ENCODE results near the gene ELOB. TPM values are rescaled to one million over a fixed set of nuclear protein-coding genes. Genes with fewer than 3 reads are reported as not detected.

Gene ELOB
- total RNA-seq, 1 experiment from 2014 or later: 259 TPM

DNA sequence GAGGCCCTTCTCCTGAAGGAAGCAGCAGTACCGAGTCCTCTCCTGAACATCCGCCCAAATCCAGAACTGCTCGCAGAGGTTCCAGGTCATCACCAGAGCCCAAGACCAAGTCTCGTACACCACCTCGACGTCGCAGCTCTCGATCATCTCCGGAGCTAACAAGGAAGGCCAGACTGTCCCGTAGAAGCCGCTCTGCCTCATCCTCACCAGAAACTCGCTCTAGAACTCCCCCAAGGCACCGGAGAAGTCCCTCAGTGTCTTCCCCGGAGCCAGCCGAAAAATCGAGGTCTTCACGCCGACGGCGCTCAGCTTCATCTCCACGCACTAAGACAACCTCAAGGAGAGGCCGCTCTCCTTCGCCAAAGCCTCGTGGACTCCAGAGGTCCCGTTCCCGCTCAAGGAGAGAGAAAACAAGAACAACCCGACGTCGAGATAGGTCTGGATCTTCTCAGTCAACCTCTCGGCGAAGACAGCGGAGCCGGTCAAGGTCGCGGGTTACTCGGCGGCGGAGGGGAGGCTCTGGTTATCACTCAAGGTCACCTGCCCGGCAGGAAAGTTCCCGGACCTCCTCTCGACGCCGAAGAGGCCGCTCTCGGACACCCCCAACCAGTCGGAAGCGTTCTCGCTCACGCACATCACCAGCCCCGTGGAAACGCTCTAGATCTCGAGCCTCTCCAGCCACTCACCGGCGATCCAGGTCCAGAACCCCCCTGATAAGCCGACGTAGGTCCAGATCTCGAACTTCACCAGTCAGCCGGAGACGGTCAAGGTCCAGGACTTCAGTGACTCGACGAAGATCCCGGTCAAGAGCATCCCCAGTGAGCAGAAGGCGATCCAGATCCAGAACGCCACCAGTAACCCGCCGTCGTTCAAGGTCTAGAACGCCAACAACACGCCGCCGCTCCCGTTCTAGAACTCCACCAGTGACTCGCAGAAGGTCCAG, 11.3 kb downstream of the ELOB start:
- Histone ChIP-seq H3K79me2 (ENCODE audit: low read depth) (peaks cover 72% of the 10 kb centered on the region), H3K36me3 (ENCODE audit: low read depth) (peaks cover 69% of the 10 kb centered on the region), H3F3A (ENCODE audit: insufficient read depth, low read depth) (peaks cover 87% of the 10 kb centered on the region), H3K4me3 (no peak overlapping the region), H2AFZ (no peak overlapping the region), H3K9me2 (ENCODE audit: insufficient read depth) (no peaks in the 10 kb centered on the region), H3K4me2 (no peak overlapping the region), H3K4me1 (replicated peaks; ENCODE audit: insufficient read depth) (no peaks in the 10 kb centered on the region), H3K9me3 (ENCODE audit: insufficient read depth, low read depth) (no peaks in the 10 kb centered on the region), H3K27me3 (ENCODE audit: insufficient read depth, low read depth) (no peaks in the 10 kb centered on the region), H4K20me1 (ENCODE audit: insufficient read depth) (peaks cover 85% of the 10 kb centered on the region), H3K27ac (no peak overlapping the region)
- intact Hi-C loops (cut with micrococcal nuclease; ENCODE audit: unreplicated experiment): no loop called here
- no TSS peak for BruUV-seq (replicated peaks)
- no peak for DNase-seq
- ChIA-PET POLR2A (ENCODE audit: unreplicated experiment) (interaction anchor here (0.6 kb wide), 2 partner anchors 68 to 79 kb away, joined by 3 to 5 read pairs; no protein-coding TSS in a partner anchor), CTCF (no interaction called here)
- TF ChIP-seq, protein P1, sequence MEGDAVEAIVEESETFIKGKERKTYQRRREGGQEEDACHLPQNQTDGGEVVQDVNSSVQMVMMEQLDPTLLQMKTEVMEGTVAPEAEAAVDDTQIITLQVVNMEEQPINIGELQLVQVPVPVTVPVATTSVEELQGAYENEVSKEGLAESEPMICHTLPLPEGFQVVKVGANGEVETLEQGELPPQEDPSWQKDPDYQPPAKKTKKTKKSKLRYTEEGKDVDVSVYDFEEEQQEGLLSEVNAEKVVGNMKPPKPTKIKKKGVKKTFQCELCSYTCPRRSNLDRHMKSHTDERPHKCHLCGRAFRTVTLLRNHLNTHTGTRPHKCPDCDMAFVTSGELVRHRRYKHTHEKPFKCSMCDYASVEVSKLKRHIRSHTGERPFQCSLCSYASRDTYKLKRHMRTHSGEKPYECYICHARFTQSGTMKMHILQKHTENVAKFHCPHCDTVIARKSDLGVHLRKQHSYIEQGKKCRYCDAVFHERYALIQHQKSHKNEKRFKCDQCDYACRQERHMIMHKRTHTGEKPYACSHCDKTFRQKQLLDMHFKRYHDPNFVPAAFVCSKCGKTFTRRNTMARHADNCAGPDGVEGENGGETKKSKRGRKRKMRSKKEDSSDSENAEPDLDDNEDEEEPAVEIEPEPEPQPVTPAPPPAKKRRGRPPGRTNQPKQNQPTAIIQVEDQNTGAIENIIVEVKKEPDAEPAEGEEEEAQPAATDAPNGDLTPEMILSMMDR (conservative IDR thresholded peaks at IDR 0.05): no peak
- TF ChIP-seq EZH2 (IDR thresholded peaks at IDR 0.05; ENCODE audit: low read depth): no peak

DNA sequence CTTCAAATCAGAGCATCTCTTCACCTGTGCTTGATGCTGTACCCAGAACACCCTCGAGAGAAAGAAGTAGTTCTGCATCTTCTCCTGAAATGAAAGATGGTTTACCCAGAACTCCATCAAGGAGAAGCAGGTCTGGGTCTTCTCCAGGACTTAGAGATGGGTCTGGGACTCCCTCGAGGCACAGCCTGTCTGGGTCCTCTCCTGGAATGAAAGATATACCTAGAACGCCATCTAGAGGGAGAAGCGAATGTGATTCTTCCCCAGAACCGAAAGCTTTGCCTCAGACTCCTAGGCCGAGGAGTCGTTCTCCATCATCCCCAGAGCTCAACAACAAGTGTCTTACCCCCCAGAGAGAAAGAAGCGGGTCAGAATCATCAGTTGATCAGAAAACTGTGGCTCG, 12.4 kb downstream of the ELOB start:
- Histone ChIP-seq H3K9me3 (ENCODE audit: insufficient read depth, low read depth) (no peaks in the 10 kb centered on the region), H3K79me2 (ENCODE audit: low read depth) (peaks cover 82% of the 10 kb centered on the region), H3F3A (ENCODE audit: insufficient read depth, low read depth) (peaks cover 86% of the 10 kb centered on the region), H3K36me3 (ENCODE audit: low read depth) (peaks cover 69% of the 10 kb centered on the region), H3K4me1 (replicated peaks; ENCODE audit: insufficient read depth) (no peaks in the 10 kb centered on the region), H3K4me2 (no peak overlapping the region), H3K9me2 (ENCODE audit: insufficient read depth) (no peaks in the 10 kb centered on the region), H3K4me3 (no peak overlapping the region), H4K20me1 (ENCODE audit: insufficient read depth) (peaks cover 84% of the 10 kb centered on the region), H3K27ac (no peak overlapping the region), H2AFZ (no peak overlapping the region), H3K27me3 (ENCODE audit: insufficient read depth, low read depth) (no peaks in the 10 kb centered on the region)
- POLR2A ChIA-PET (ENCODE audit: unreplicated experiment): interaction anchor here (0.6 kb wide), 1 partner anchor 67 kb away, joined by 5 read pairs; no protein-coding TSS in a partner anchor
- CTCF ChIA-PET: no interaction called here
- DNase-seq: no peak
- intact Hi-C loops (cut with micrococcal nuclease; ENCODE audit: unreplicated experiment): no loop called here
- no peak for TF ChIP-seq EZH2 (IDR thresholded peaks at IDR 0.05; ENCODE audit: low read depth)
- TF ChIP-seq, protein P1 (conservative IDR thresholded peaks at IDR 0.05): peak; percentile 33; the same call in 1 of the 2 replicates
- no TSS peak for BruUV-seq (replicated peaks)

DNA sequence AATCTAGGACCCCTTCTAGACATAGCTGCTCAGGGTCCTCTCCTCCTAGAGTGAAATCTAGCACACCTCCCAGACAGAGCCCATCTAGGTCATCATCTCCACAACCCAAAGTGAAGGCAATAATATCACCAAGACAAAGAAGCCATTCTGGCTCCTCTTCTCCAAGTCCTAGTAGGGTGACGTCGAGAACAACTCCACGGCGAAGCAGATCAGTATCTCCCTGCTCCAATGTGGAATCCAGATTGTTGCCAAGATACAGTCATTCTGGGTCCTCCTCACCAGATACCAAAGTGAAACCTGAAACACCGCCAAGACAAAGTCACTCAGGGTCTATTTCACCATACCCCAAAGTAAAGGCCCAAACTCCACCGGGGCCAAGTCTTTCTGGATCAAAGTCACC, 13.9 kb downstream of the ELOB start:
- no peak for TF ChIP-seq EZH2 (IDR thresholded peaks at IDR 0.05; ENCODE audit: low read depth)
- TF ChIP-seq, protein P1 (conservative IDR thresholded peaks at IDR 0.05): no peak
- CTCF ChIA-PET: no interaction called here

More for the DNA sequence above, 13.9 kb downstream of the ELOB start:
- Histone ChIP-seq H3K9me2 (ENCODE audit: insufficient read depth) (no peaks in the 10 kb centered on the region), H3K4me1 (replicated peaks; ENCODE audit: insufficient read depth) (no peaks in the 10 kb centered on the region), H2AFZ (no peak overlapping the region), H3K36me3 (ENCODE audit: low read depth) (peaks cover 78% of the 10 kb centered on the region), H3K27me3 (ENCODE audit: insufficient read depth, low read depth) (no peaks in the 10 kb centered on the region), H3K4me3 (no peak overlapping the region), H3K27ac (no peak overlapping the region), H3K9me3 (ENCODE audit: insufficient read depth, low read depth) (no peaks in the 10 kb centered on the region), H4K20me1 (ENCODE audit: insufficient read depth) (peaks cover 84% of the 10 kb centered on the region), H3K79me2 (ENCODE audit: low read depth) (peaks cover 98% of the 10 kb centered on the region), H3K4me2 (no peak overlapping the region), H3F3A (ENCODE audit: insufficient read depth, low read depth) (peaks cover 86% of the 10 kb centered on the region)
- intact Hi-C loops (cut with micrococcal nuclease; ENCODE audit: unreplicated experiment): no loop called here
- no TSS peak for BruUV-seq (replicated peaks)
- POLR2A ChIA-PET (ENCODE audit: unreplicated experiment): no interaction called here
- no peak for DNase-seq
